SW 1271 (cell line): Measurements from ENCODE around the gene ENHO.

Source experiments
- DNase-seq, 2 experiments: peaks; one replicate each; lab custom pipeline; 2025; lab: John Stamatoyannopoulos, UW

Gene ENHO

GRCh38 chr9:34524349-34524748 is 1.6 kb upstream of the ENHO start:
- DNase-seq, result no peak

- DNase-seq, result no peak
Measured at GRCh38 chr9:34522091-34522887, 501 bp downstream of the ENHO start.

GRCh38 chr9:34521406-34522045 is 1.3 kb downstream of the ENHO start:
- no peak for DNase-seq

- DNase-seq, result no peak
Measured at GRCh38 chr9:34520505-34521385, 2.0 kb downstream of the ENHO start.

- DNase-seq, result no peak
Measured at GRCh38 chr9:34520096-34520495, 2.7 kb downstream of the ENHO start.

- DNase-seq, result no peak
Measured at GRCh38 chr9:34519321-34520020, 3.3 kb downstream of the ENHO start.

GRCh38 chr9:34518896-34519295 is 3.9 kb downstream of the ENHO start:
- no peak for DNase-seq

- DNase-seq, result no peak
Measured at GRCh38 chr9:34518110-34518616, 4.6 kb downstream of the ENHO start.

- DNase-seq, result no peak
Measured at GRCh38 chr9:34517185-34517584, 5.6 kb downstream of the ENHO start.

GRCh38 chr9:34515959-34516358 is 6.8 kb downstream of the ENHO start:
- DNase-seq, result no peak

GRCh38 chr9:34514816-34515215 is 8.0 kb downstream of the ENHO start:
- DNase-seq, result no peak

GRCh38 chr9:34514401-34514800 is 8.4 kb downstream of the ENHO start:
- DNase-seq, result no peak

- no peak for DNase-seq
Measured at GRCh38 chr9:34513567-34514214, 9.1 kb downstream of the ENHO start.

GRCh38 chr9:34512131-34513078 is 10.4 kb downstream of the ENHO start:
- DNase-seq, result no peak

GRCh38 chr9:34510497-34511468 is 12.0 kb downstream of the ENHO start:
- no peak for DNase-seq

GRCh38 chr9:34508951-34509350 is 13.8 kb downstream of the ENHO start:
- no peak for DNase-seq

GRCh38 chr9:34508463-34508862 is 14.3 kb downstream of the ENHO start:
- DNase-seq, result no peak

- no peak for DNase-seq
Measured at GRCh38 chr9:34507966-34508365, 14.8 kb downstream of the ENHO start.

- DNase-seq, result no peak
Measured at GRCh38 chr9:34507556-34507955, 15.2 kb downstream of the ENHO start.
